Right cardiac atrium (tissue), 5 donors: ENCODE measurements around the gene GLP1R. TPM values are rescaled to one million over a fixed set of nuclear protein-coding genes. Genes with fewer than 3 reads are reported as not detected.
A peak's percentile ranks its signal among the peaks of the same experiment; 100 is the strongest.

Experiments
- ATAC-seq, 2 donors: fragments of 200-7000 bp; cut with Tn5 transposase; one replicate each; pipeline versions ENCODE4 v1.8.0 to v1.9.1; 2020; ENCODE audit warnings: moderate library complexity in 2 of 2, mild to moderate bottlenecking in 1 of 2
- DNase-seq, 3 donors: peaks; one replicate each; pipeline ENCODE4 v3.0.0-alpha.2; 2020
- H3K27ac ChIP-seq: one replicate; pipeline ENCODE4 v1.5.1; 2013; ENCODE audit warnings: mild to moderate bottlenecking, low read length, control low read depth, moderate library complexity
- H3K27me3 ChIP-seq: one replicate; pipeline ENCODE4 v1.6.1; 2013; ENCODE audit not compliant: control insufficient read depth, insufficient read depth
- H3K4me1 ChIP-seq: one replicate; pipeline ENCODE4 v1.6.1; 2013; ENCODE audit warnings: low read length; ENCODE audit not compliant: control insufficient read depth, insufficient read depth
- H3K4me3 ChIP-seq: one replicate; pipeline ENCODE4 v1.5.1; 2013; ENCODE audit warnings: low read length, control low read depth
- H3K9me3 ChIP-seq: one replicate; pipeline ENCODE4 v1.6.1; 2013; ENCODE audit warnings: low read length; ENCODE audit not compliant: control insufficient read depth
- WGBS: extraction: QIAGEN DNeasy Blood & Tissue Kit; methylation state at CpG from one replicate; pipeline ENCODE4 v1.1.7; 2013; 5-methylcytosine and 5-hydroxymethylcytosine counted together
- intact Hi-C, 4 donors: fragments of 100-400 bp; cut with DNase I; formaldehyde crosslinking; loops; one replicate each; pipeline versions ENCODE4 v1.11.0 to v1.14.0; 2022 to 2023
- polyA plus RNA-seq: library from polyadenylated mRNA; stranded (reverse); fragments of 200-250 nt; gene quantifications from one replicate; pipeline ENCODE4 v1.2.3, GENCODE V29; 2013
- total RNA-seq, 4 donors: library from RNA; stranded (reverse); fragmentation: NEBNext Ultra II Directional; extraction: Animal tissue kit (Norgen Biotek cat#: 25700); gene quantifications; one replicate each; pipeline ENCODE4 v1.2.1, GENCODE V29; 2021
- donor health status: healthy with polysubstance abuse.
- donor health status: DM: no; HTN: yes; CAD: no.
- donor health status: DM: no; HTN: no; CAD: no.
- donor health status: DM: no; HTN: yes; CAD: no; lungs with severe emphysema.
- donor health status: DM: yes; HTN: yes; CAD: no.

Gene GLP1R
- total and polyA plus RNA-seq, 5 donors, result 3.1 to 9.4 (median 3.5) TPM

GRCh38 chr6:39090036-39090435, 41.5 kb downstream of the GLP1R start:
- ATAC-seq (no peak), DNase-seq (no peak)
- Histone ChIP-seq H3K27ac (no peak overlapping the region), H3K4me1 (peaks cover 5% of the 10 kb centered on the region), H3K9me3 (no peaks in the 10 kb centered on the region), H3K27me3 (no peaks in the 10 kb centered on the region), H3K4me3 (no peak overlapping the region)
- WGBS, result 61% methylated on average over 4 of the region's 4 CpGs
- intact Hi-C loops, result no loop called here

- Histone ChIP-seq H3K4me3 (no peak overlapping the region), H3K4me1 (peaks cover 5% of the 10 kb centered on the region), H3K27ac (no peak overlapping the region), H3K27me3 (no peaks in the 10 kb centered on the region), H3K9me3 (no peaks in the 10 kb centered on the region)
- DNase-seq (no peak), ATAC-seq (no peak)
- intact Hi-C loops, result no loop called here
- 84% methylated on average over 7 of the region's 7 CpGs for WGBS
Measured at GRCh38 chr6:39091220-39091619, 42.6 kb downstream of the GLP1R start.

DNA sequence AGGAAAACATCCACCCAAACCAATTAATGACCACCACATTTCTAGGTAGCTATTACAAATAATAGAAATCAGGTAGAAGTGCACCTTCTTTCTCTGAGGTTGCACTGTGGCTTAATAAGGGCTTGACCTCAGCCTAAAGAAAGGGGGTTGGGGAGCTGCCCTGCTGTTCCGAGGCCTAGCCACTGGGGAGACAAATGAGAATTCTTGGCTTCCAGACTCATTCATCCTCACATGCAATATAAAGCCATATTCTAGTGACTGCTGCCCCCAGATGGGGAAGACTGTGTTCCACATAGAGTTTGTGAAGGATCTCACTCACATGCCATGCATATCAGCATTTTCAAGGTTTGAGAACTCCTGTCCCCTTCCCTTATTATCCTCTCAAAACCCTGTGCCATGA, 43.5 kb downstream of the GLP1R start:
- Histone ChIP-seq H3K27ac (no peak overlapping the region), H3K4me3 (no peak overlapping the region), H3K4me1 (peaks cover 5% of the 10 kb centered on the region), H3K9me3 (no peaks in the 10 kb centered on the region), H3K27me3 (no peaks in the 10 kb centered on the region)
- intact Hi-C loops, result no loop called here
- DNase-seq (no peak), ATAC-seq (no peak)
- WGBS, result 38% methylated on average over 1 of the region's 1 CpG

GRCh38 chr6:39093149-39093708, 44.6 kb downstream of the GLP1R start:
- H3K4me1 ChIP-seq, result peaks cover 5% of the 10 kb centered on the region
- no peak overlapping the region for H3K4me3 ChIP-seq
- intact Hi-C loops, result no loop called here
- no peaks in the 10 kb centered on the region for H3K9me3 ChIP-seq
- H3K27ac ChIP-seq, result no peak overlapping the region
- H3K27me3 ChIP-seq, result no peaks in the 10 kb centered on the region
- 89% methylated on average over 4 of the region's 4 CpGs for WGBS
- DNase-seq (no peak), ATAC-seq (no peak)

- no peaks in the 10 kb centered on the region for H3K4me1 ChIP-seq
- no peaks in the 10 kb centered on the region for H3K27me3 ChIP-seq
- H3K27ac ChIP-seq, result no peak overlapping the region
- H3K9me3 ChIP-seq, result no peaks in the 10 kb centered on the region
- ATAC-seq (no peak), DNase-seq (no peak)
- intact Hi-C loops, result no loop called here
- no peak overlapping the region for H3K4me3 ChIP-seq
Measured at GRCh38 chr6:39095578-39095977, 47.0 kb downstream of the GLP1R start.

DNA sequence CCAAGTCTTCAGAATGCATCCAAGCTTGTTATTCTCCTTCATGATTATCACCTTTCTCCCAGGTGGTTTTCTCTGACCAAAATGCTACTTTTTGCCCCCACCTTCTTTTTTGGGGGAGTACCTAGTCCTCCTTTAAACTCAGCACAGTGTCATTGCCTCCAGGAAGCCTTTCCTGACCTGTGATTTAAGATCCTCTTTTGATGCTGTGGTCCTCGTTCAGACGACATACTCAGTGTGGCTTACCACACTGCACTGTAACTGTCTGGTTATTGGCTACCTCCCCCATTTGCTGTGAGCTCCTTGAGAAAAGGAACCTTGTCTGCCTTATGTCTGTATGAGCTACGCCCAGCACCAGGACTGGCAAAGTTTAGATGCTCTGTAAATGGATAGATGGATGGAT, 51.8 kb downstream of the GLP1R start:
- DNase-seq, result no peak
- no peak for ATAC-seq
- no peaks in the 10 kb centered on the region for H3K27me3 ChIP-seq
- no peaks in the 10 kb centered on the region for H3K9me3 ChIP-seq
- intact Hi-C loops, result loop anchor here in 1 of 4 donors (10.0 kb wide), 1 partner anchor 126 kb away; no protein-coding TSS in a partner anchor
- WGBS, result 71% methylated on average over 3 of the region's 3 CpGs
- no peak overlapping the region for H3K4me3 ChIP-seq
- H3K4me1 ChIP-seq, result no peaks in the 10 kb centered on the region
- no peak overlapping the region for H3K27ac ChIP-seq

- H3K27ac ChIP-seq, result no peak overlapping the region
- intact Hi-C loops, result loop anchor here in 1 of 4 donors (10.0 kb wide), 1 partner anchor 127 kb away; no protein-coding TSS in a partner anchor
- H3K4me1 ChIP-seq, result no peaks in the 10 kb centered on the region
- ATAC-seq, result peak; percentile 76 to 77
- 42% methylated on average over 12 of the region's 12 CpGs for WGBS
- H3K27me3 ChIP-seq, result no peaks in the 10 kb centered on the region
- H3K4me3 ChIP-seq, result no peak overlapping the region
- peak; percentile 52 to 71 (median 71) for DNase-seq
- H3K9me3 ChIP-seq, result no peaks in the 10 kb centered on the region
Measured at GRCh38 chr6:39102071-39102820, 53.7 kb downstream of the GLP1R start.

DNA sequence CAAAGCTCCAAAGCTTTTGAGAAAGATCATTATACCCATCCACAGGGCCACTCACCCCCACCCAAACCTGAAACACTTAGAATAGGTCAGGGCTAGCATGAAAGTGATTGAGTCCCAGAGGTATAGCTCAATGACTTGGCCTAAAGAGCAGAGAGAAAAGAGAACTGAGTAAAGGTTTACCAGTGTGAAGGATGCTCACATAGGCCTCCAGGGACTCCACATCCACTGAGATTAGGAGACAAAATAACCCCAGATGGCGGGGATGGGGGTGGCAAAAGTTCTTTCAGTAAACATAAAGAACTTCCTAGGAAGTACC, 54.2 kb downstream of the GLP1R start:
- intact Hi-C loops, result loop anchor here in 1 of 4 donors (10.0 kb wide), 1 partner anchor 128 kb away; no protein-coding TSS in a partner anchor
- Histone ChIP-seq H3K4me1 (no peaks in the 10 kb centered on the region), H3K27ac (no peak overlapping the region), H3K4me3 (no peak overlapping the region), H3K9me3 (no peaks in the 10 kb centered on the region), H3K27me3 (no peaks in the 10 kb centered on the region)
- WGBS, result 95% methylated on average over 1 of the region's 1 CpG
- ATAC-seq, result no peak
- DNase-seq, result no peak

- Histone ChIP-seq H3K27ac (no peak overlapping the region), H3K9me3 (no peaks in the 10 kb centered on the region), H3K27me3 (no peaks in the 10 kb centered on the region), H3K4me3 (no peak overlapping the region), H3K4me1 (no peaks in the 10 kb centered on the region)
- intact Hi-C loops, result loop anchor here in 1 of 4 donors (10.0 kb wide), 1 partner anchor 130 kb away; no protein-coding TSS in a partner anchor
- DNase-seq, result no peak
- WGBS, result 73% methylated on average over 4 of the region's 4 CpGs
- no peak for ATAC-seq
Measured at GRCh38 chr6:39104528-39104927, 55.9 kb downstream of the GLP1R start.

- ATAC-seq (no peak), DNase-seq (no peak)
- WGBS, result 72% methylated on average over 4 of the region's 4 CpGs
- Histone ChIP-seq H3K27ac (no peak overlapping the region), H3K27me3 (no peaks in the 10 kb centered on the region), H3K4me1 (no peaks in the 10 kb centered on the region), H3K4me3 (no peak overlapping the region), H3K9me3 (no peaks in the 10 kb centered on the region)
- intact Hi-C loops, result loop anchor here in 1 of 4 donors (10.0 kb wide), 1 partner anchor 132 kb away; no protein-coding TSS in a partner anchor
Measured at GRCh38 chr6:39107034-39107433, 58.5 kb downstream of the GLP1R start.

DNA sequence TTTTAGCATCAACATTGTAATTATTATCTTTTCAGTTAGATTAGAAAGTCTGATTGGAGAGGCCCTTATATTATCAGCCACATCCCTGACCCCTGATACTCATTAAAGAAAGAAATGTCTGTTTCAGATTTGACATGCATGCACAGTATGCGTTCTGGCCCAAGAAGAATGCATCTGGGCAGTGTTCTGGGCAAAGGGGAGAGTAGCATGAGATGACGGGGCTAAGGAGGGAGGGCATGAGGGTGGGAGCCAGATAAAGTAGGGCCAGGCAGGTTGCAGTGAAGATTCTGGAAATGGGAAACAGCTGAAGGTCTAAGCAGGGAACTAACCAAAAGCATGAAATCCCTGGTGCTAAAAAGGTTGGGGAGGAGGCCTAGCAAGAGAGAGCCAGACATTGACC, 59.1 kb downstream of the GLP1R start:
- H3K4me3 ChIP-seq, result no peak overlapping the region
- no peaks in the 10 kb centered on the region for H3K27me3 ChIP-seq
- H3K4me1 ChIP-seq, result no peaks in the 10 kb centered on the region
- no peak for ATAC-seq
- intact Hi-C loops, result loop anchor here in 1 of 4 donors (10.0 kb wide), 1 partner anchor 133 kb away; no protein-coding TSS in a partner anchor
- WGBS, result 39% methylated on average over 2 of the region's 2 CpGs
- no peak for DNase-seq
- H3K9me3 ChIP-seq, result no peaks in the 10 kb centered on the region
- H3K27ac ChIP-seq, result no peak overlapping the region
